HG03095 (cell line): ENCODE measurements around the gene TFAP2A.

Experiments
- ATAC-seq: cut with Tn5 transposase; IDR thresholded peaks from one replicate; pipeline ENCODE4 v1.9.1; 2021; ENCODE audit warnings: moderate library complexity; ENCODE audit not compliant: unreplicated experiment

The TFAP2A gene

GRCh38 chr6:10414756-10415616 lies at the start of gene TFAP2A:
Gene TFAP2A (minus strand): TSS chr6:10415074. CDS start chr6:10414991, 83 bp downstream.
- ATAC-seq: no peak

GRCh38 chr6:10463491-10464481 lies 48.9 kb upstream of the TFAP2A start:
- ATAC-seq: no peak

DNA sequence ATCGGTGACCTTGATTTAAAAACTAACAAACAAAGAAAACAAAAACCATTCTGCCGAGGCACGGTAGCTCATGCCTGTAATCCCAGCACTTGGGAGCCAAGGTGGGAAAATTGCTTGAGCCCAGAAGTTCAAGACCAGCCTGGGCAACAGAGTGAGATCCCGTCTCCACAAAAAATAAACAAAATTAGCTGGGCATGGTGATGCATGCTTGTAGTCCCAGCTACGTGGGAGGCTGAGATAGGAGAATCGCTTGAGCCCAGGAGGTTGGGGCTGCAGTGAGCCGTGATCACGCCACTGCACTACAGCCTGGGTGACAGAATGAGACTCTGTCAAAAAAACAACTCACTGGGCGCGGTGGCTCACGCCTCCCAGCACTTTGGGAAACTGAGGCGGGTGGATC lies 48.2 kb upstream of the TFAP2A start:
- no peak for ATAC-seq

- no peak for ATAC-seq
Observed at GRCh38 chr6:10461850-10462249, 47.0 kb upstream of the TFAP2A start.

- ATAC-seq: peak; percentile 94
Observed at GRCh38 chr6:10460096-10460495, 45.2 kb upstream of the TFAP2A start.

- no peak for ATAC-seq
Observed at GRCh38 chr6:10458287-10458686, 43.4 kb upstream of the TFAP2A start.

GRCh38 chr6:10453596-10453995 lies 38.7 kb upstream of the TFAP2A start:
- ATAC-seq: no peak

DNA sequence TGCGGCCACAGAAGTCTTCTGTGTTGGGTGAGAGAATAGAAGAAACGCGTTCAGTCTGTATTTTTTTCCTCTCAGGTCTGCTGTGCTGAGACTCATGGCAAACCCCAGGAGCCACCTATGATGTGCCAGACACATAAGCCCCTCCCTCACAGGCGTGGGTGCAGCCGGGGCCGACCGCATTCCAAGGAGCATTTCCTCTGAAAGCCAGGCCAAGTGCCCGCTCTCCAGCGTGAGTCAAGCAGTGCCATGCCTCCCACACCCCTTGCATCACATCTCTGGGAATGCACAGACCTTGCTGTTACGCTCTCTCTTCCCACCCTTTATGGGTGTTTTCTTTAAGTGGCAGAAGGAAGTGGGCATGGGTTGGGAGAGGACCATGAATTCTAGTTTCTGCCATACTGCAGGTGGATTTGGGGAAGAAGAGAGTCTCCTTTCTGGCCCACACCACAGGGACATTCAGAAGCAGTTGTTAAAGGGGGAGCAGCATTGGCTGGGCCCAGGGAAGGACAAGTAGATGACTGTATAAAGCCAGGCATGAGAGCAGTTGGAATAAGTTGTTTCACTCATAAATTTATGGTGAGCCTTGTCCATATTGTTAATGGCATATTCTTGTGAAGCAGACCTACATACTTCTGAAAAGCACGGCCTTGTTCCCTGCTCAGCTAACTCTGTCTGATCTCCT lies 37.1 kb upstream of the TFAP2A start:
- ATAC-seq: no peak

- ATAC-seq: no peak
Observed at GRCh38 chr6:10451394-10451793, 36.5 kb upstream of the TFAP2A start.

- ATAC-seq: no peak
Observed at GRCh38 chr6:10449751-10450150, 34.9 kb upstream of the TFAP2A start.

- ATAC-seq: no peak
Observed at GRCh38 chr6:10448096-10448495, 33.2 kb upstream of the TFAP2A start.

- no peak for ATAC-seq
Observed at GRCh38 chr6:10446548-10446947, 31.7 kb upstream of the TFAP2A start.

DNA sequence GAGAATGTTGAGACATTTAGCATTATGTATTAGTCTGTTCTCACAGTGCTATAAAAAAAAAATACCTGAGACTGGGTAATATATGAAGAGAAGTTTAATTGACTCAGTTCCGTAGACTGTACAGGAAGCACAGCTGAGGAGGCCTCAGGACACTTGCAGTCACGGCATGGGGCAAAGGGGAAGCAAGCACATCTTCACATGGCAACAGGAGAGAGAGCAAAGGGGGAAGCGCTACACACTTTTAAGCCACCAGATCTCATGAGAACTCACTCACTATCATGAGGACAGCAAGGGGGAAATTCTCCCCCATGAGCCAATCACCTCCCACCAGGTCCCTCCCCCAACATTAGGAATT lies 26.8 kb upstream of the TFAP2A start:
- ATAC-seq: no peak

DNA sequence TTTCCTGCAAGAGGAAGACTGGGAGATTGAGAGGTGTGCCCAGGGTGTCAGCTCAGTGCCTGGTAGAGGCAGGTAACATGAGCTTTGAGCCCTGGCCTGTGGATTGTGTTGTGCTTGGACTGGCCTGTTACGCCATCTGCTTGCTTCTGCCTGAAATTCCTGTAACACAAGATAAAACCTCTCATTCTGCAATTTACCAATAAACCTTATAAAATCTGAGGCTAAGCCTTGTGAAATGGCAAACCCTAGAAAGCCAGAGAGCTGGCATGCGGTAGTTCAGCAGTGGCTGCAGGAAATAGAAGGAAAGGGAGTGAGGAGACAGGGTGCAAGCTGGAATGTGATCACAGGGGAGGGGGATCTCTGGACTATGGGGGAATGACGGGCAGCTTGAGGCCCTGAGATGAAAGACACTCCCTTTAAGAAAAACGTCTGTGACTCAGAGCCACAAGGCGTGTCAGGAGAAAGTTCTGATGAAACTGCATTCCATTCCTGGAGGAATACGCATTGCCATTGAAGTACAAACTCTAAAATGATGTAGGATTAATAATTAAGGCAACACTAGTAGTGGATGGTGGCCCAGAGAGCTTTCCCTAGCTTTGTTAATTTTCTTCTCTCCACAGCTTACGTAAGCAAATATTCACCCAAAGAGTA lies 26.3 kb upstream of the TFAP2A start:
- no peak for ATAC-seq

DNA sequence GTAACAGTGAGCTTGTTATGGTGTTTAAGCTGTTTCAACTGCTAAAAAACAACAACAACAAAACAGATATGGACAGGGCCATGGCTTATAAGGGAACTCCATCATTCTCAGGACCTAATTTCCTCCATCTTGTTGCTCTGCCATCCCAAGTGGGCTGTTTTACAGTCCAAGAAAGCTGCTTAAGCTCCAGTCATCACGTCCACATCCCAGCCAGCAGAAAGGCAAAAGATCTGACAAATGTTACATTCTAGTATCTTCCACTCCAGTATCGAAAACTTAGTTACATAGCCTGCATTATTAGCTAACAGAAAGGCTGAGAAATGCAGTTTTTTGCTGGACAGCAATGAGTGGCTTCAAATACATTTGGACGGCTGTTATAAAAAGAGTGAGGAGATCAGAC lies 23.0 kb upstream of the TFAP2A start:
- ATAC-seq: no peak

- ATAC-seq: no peak
Observed at GRCh38 chr6:10434235-10434634, 19.4 kb upstream of the TFAP2A start.

DNA sequence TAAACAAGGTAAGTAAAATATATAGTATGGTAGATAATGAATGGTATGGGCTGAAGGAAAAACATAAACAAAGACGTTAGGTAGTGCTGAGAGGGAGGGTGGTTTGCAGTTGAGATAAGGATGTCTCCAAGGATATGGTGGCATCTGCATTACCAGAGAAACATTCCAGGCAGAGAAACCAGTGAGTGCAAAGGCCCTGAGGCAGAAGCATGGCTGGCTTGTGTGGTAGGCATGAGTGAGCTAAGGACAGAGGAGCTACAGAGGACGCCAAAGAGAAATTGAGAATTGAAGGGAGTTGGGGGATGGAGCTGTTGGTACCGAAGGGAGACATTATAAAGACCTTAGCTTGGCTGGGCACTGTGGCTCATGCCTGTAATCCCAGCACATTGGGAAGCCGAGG lies 18.4 kb upstream of the TFAP2A start:
- ATAC-seq: no peak

DNA sequence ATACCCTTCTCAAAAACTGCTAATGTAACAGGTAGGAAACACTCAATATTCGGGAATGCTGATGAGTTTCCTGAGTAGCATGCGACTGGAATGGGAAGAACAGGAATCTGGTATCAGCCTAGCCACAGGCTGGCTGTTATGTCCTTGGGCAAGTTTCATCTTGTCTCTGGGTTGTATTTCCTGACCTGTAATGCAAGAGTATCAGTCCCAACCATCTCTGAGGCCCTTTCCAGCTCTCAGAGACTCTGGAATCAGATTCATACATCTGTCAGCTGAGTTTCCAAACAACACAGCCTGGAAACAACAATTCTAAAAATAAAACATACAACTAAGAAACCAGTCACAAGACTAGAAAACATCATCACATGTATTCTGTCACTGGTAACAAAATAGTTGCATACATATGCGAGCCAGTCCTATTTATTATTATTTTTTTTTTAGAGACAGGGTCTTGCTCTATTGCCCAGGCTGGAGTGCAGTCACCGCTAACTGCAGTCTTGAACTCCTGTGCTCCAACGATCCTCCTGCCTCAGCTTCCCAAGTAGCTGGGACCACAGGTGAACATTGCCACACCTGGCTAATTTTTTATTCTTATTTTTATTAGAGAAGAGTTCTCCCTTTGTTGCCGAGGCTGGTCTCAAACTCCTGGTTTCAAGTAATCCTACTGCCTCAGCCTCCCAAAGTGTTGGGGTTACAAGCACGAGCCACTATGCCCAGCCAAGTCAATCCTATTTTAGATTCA lies 16.7 kb upstream of the TFAP2A start:
- ATAC-seq: no peak

DNA sequence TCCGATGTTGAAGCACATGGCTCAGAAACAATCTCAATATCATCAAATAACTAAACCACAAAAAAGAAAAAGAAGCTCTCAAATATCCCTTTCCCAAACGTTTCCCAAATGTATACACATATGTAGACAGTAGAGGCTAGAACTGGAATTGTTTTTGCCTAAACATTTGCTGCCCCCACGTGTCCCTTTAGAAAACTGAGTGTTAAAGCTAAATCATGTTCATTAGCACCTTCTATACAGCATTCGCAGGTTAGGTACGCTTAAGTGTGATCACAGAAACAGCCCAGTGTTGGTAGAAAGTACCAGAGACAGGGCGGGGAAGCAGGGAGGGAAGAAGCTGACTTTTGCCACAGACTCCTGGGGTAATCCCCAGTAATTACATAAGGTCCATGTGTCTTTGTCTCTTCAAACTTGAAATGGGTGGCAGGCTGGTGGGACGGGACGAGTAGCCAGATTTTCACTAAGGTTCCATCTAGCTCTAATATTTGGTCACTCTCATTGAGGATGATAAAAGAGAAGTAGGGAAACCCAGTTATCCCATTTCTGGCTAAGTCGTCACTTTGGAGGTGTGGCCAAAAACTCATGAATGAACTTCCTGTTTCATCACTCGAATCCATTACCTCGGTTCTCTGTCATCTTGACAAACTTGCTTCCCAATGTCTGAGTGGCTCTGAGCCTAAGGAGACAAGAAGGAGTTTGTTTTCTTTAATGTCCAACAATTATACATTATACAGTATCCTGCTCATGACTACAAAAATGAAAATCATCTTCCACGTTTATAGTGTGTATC lies 15.0 kb upstream of the TFAP2A start:
- ATAC-seq: peak; percentile 76
